PFSK-1 (cell line): ENCODE data around the gene CLIP3.

Experiments
- FOXP2 ChIP-seq: optimal IDR thresholded peaks from 2 replicates; pipeline ENCODE3; 2011; ENCODE audit warnings: borderline replicate concordance, control low read depth, inconsistent platforms; ENCODE audit not compliant: insufficient read depth; ENCODE audit errors: extremely low read length, extremely low read depth
- POLR2AphosphoS5 ChIP-seq: IDR thresholded peaks from 2 replicates; pipeline ENCODE4 v1.6.1; 2012; ENCODE audit warnings: low read depth, mild to moderate bottlenecking, control low read depth, low read length, moderate library complexity
- REST ChIP-seq, 2 experiments: IDR thresholded peaks; 2 replicates each; pipeline versions ENCODE4 v1.6.1 to v1.8.0; 2011 to 2012; ENCODE audit warnings: low read depth in 2 of 2, low read length in 2 of 2, control low read depth in 1 of 2, inconsistent platforms in 1 of 2, mild to moderate bottlenecking in 1 of 2, moderate library complexity in 1 of 2; ENCODE audit not compliant: insufficient read depth in 1 of 2
- SIN3A ChIP-seq: IDR thresholded peaks from 2 replicates; pipeline ENCODE4 v1.6.1; 2012; ENCODE audit warnings: mild to moderate bottlenecking, low read length, moderate library complexity, borderline replicate concordance; ENCODE audit not compliant: insufficient read depth
- TAF1 ChIP-seq: IDR thresholded peaks from 2 replicates; pipeline ENCODE4 v1.6.1; 2012; ENCODE audit warnings: low read length, control low read depth, borderline replicate concordance; ENCODE audit not compliant: insufficient read depth

The CLIP3 gene

GRCh38 chr19:36059180-36059910 lies 26.7 kb upstream of the CLIP3 start:
- no peak for TF ChIP-seq TAF1
- no peak for TF ChIP-seq SIN3A
- no peak for TF ChIP-seq POLR2AphosphoS5

GRCh38 chr19:36058481-36059179 lies 26.0 kb upstream of the CLIP3 start:
- no peak for TF ChIP-seq POLR2AphosphoS5
- no peak for TF ChIP-seq FOXP2
- TF ChIP-seq TAF1: no peak
- TF ChIP-seq REST (IDR thresholded peaks at IDR 0.05; ENCODE audit: insufficient read depth in 1 of 2, low read depth in 2 of 2, low read length in 2 of 2): no peak
- TF ChIP-seq SIN3A: no peak

GRCh38 chr19:36054733-36055686 lies 22.3 kb upstream of the CLIP3 start, which contains the start of gene WDR62:
TSS of gene WDR62 (plus strand) at chr19:36054897. CDS start at chr19:36054972, 75 bp downstream.
- 0 out of 2 replicates have a peak, but pooled peaks have one; percentile 12 for TF ChIP-seq TAF1
- peak; percentile 69; the same call in 1 of the 2 replicates for TF ChIP-seq POLR2AphosphoS5
- TF ChIP-seq SIN3A: 0 out of 2 replicates have a peak, but pooled peaks have one; percentile 10
- no peak for TF ChIP-seq REST (IDR thresholded peaks at IDR 0.05; ENCODE audit: insufficient read depth in 1 of 2, low read depth in 2 of 2, low read length in 2 of 2)
- TF ChIP-seq FOXP2: no peak

GRCh38 chr19:36054119-36054732 lies 21.6 kb upstream of the CLIP3 start, which contains the start of gene THAP8:
TSS of gene THAP8 (minus strand) at chr19:36054285. CDS start at chr19:36054217, 68 bp downstream.
- TF ChIP-seq FOXP2 (peak; percentile 97), POLR2AphosphoS5 (peak; percentile 55; the same call in 1 of the 2 replicates), SIN3A (no peak), TAF1 (peak; percentile 45; the same call in 1 of the 2 replicates), REST (IDR thresholded peaks at IDR 0.05; ENCODE audit: insufficient read depth in 1 of 2, low read depth in 2 of 2, low read length in 2 of 2) (peak in 1 of 2 experiments; percentile 31; a peak in 1 of 4 replicates)
